Activated T-cell treated with anti-CD3 and anti-CD28 coated beads, Interleukin-2, amount 50 U/mL, for 4 hours (primary cell): ENCODE results near the gene CRKL. TPM values are rescaled to one million over a fixed set of nuclear protein-coding genes. Genes with fewer than 3 reads are reported as not detected.
"Not testable (repeated sequence)": the region's sequence is repeated elsewhere in the genome, so short reads cannot be mapped to it uniquely, and the experiment has no call there.

ENCODE experiments used
- ATAC-seq, 2 donors: fragments of 200-7000 bp; cut with Tn5 transposase; one replicate each; pipeline ENCODE4 v1.10.0; 2021
- DNase-seq: peaks from one replicate; pipeline ENCODE4 v3.0.0-alpha.2; 2020
- H3K27me3 Mint-ChIP-seq: one replicate; pipeline ENCODE4 v1.8.0; 2021; ENCODE audit warnings: low read depth, mixed read lengths
- H3K36me3 Mint-ChIP-seq: one replicate; pipeline ENCODE4 v1.8.0; 2022; ENCODE audit warnings: mixed read lengths; ENCODE audit not compliant: insufficient read depth
- H3K4me1 Mint-ChIP-seq: one replicate; pipeline ENCODE4 v1.8.0; 2021; ENCODE audit warnings: low read depth, mixed read lengths
- H3K4me3 Mint-ChIP-seq: one replicate; pipeline ENCODE4 v1.8.0; 2021; ENCODE audit warnings: mild to moderate bottlenecking, moderate library complexity, mixed read lengths
- H3K9me3 Mint-ChIP-seq: one replicate; pipeline ENCODE4 v1.8.0; 2021; ENCODE audit warnings: mixed read lengths
- total RNA-seq, 3 donors: library from RNA; stranded (reverse); gene quantifications; one replicate each; pipeline ENCODE4 v1.2.1, GENCODE V29; 2021

CRKL gene
- total RNA-seq, 3 donors from 2014 or later = 82.9 to 90.5 (median 89.2) TPM

- ATAC-seq, H3K27me3 Mint-ChIP-seq, H3K4me3 Mint-ChIP-seq, DNase-seq, H3K9me3 Mint-ChIP-seq: not testable (repeated sequence)
- Mint-ChIP-seq H3K36me3 (peaks cover 29% of the 10 kb centered on the region), H3K4me1 (peaks cover 76% of the 10 kb centered on the region)
Measured at GRCh38 chr22:20935780-20936539, 18.8 kb downstream of the CRKL start.

GRCh38 chr22:20937031-20937793, 20.0 kb downstream of the CRKL start:
- ATAC-seq = peak in 1 of 2 donors; percentile 18
- no peaks in the 10 kb centered on the region for H3K9me3 Mint-ChIP-seq
- peaks cover 31% of the 10 kb centered on the region for H3K36me3 Mint-ChIP-seq
- DNase-seq = no peak
- H3K4me1 Mint-ChIP-seq = peaks cover 78% of the 10 kb centered on the region
- H3K27me3 Mint-ChIP-seq = no peaks in the 10 kb centered on the region
- no peak overlapping the region for H3K4me3 Mint-ChIP-seq

- peaks cover 80% of the 10 kb centered on the region for H3K4me1 Mint-ChIP-seq
- ATAC-seq (no peak), DNase-seq (no peak)
- no peaks in the 10 kb centered on the region for H3K9me3 Mint-ChIP-seq
- H3K36me3 Mint-ChIP-seq = peaks cover 31% of the 10 kb centered on the region
- no peak overlapping the region for H3K4me3 Mint-ChIP-seq
- no peaks in the 10 kb centered on the region for H3K27me3 Mint-ChIP-seq
Measured at GRCh38 chr22:20937794-20938671, 20.8 kb downstream of the CRKL start.

GRCh38 chr22:20939457-20940185, 22.4 kb downstream of the CRKL start:
- H3K36me3 Mint-ChIP-seq = peaks cover 27% of the 10 kb centered on the region
- H3K27me3 Mint-ChIP-seq, DNase-seq, H3K4me3 Mint-ChIP-seq, ATAC-seq, H3K9me3 Mint-ChIP-seq: not testable (repeated sequence)
- peaks cover 79% of the 10 kb centered on the region for H3K4me1 Mint-ChIP-seq

GRCh38 chr22:20940186-20940651, 23.0 kb downstream of the CRKL start:
- Mint-ChIP-seq H3K9me3 (no peaks in the 10 kb centered on the region), H3K4me3 (no peak overlapping the region), H3K4me1 (peaks cover 77% of the 10 kb centered on the region), H3K36me3 (peaks cover 26% of the 10 kb centered on the region), H3K27me3 (no peaks in the 10 kb centered on the region)
- DNase-seq (no peak), ATAC-seq (no peak)

- DNase-seq (no peak), ATAC-seq (no peak)
- H3K36me3 Mint-ChIP-seq = peaks cover 27% of the 10 kb centered on the region
- peaks cover 80% of the 10 kb centered on the region for H3K4me1 Mint-ChIP-seq
- H3K27me3 Mint-ChIP-seq = no peaks in the 10 kb centered on the region
- H3K4me3 Mint-ChIP-seq = no peak overlapping the region
- no peaks in the 10 kb centered on the region for H3K9me3 Mint-ChIP-seq
Measured at GRCh38 chr22:20940904-20941385, 23.7 kb downstream of the CRKL start.

- Mint-ChIP-seq H3K36me3 (peaks cover 19% of the 10 kb centered on the region), H3K4me1 (peaks cover 76% of the 10 kb centered on the region)
- not testable (repeated sequence) for DNase-seq, H3K4me3 Mint-ChIP-seq, H3K9me3 Mint-ChIP-seq, ATAC-seq, H3K27me3 Mint-ChIP-seq
Measured at GRCh38 chr22:20942203-20942902, 25.1 kb downstream of the CRKL start.

- Mint-ChIP-seq H3K4me3 (no peak overlapping the region), H3K27me3 (no peaks in the 10 kb centered on the region), H3K9me3 (no peaks in the 10 kb centered on the region), H3K36me3 (peaks cover 16% of the 10 kb centered on the region), H3K4me1 (peaks cover 73% of the 10 kb centered on the region)
- no peak for DNase-seq
- ATAC-seq = no peak
Measured at GRCh38 chr22:20943104-20943933, 26.1 kb downstream of the CRKL start.

- ATAC-seq (no peak), DNase-seq (no peak)
- Mint-ChIP-seq H3K9me3 (no peaks in the 10 kb centered on the region), H3K4me3 (no peak overlapping the region), H3K4me1 (peaks cover 72% of the 10 kb centered on the region), H3K27me3 (no peaks in the 10 kb centered on the region), H3K36me3 (peaks cover 16% of the 10 kb centered on the region)
Measured at GRCh38 chr22:20944042-20944441, 26.8 kb downstream of the CRKL start.

- no peak overlapping the region for H3K4me3 Mint-ChIP-seq
- H3K4me1 Mint-ChIP-seq = peaks cover 68% of the 10 kb centered on the region
- H3K36me3 Mint-ChIP-seq = peaks cover 22% of the 10 kb centered on the region
- ATAC-seq (no peak), DNase-seq (no peak)
- H3K9me3 Mint-ChIP-seq = no peaks in the 10 kb centered on the region
- H3K27me3 Mint-ChIP-seq = no peaks in the 10 kb centered on the region
Measured at GRCh38 chr22:20945578-20945934, 28.3 kb downstream of the CRKL start.

GRCh38 chr22:20946080-20946986, 29.1 kb downstream of the CRKL start:
- H3K27me3 Mint-ChIP-seq = no peaks in the 10 kb centered on the region
- no peak for DNase-seq
- peaks cover 61% of the 10 kb centered on the region for H3K4me1 Mint-ChIP-seq
- H3K36me3 Mint-ChIP-seq = peaks cover 16% of the 10 kb centered on the region
- H3K9me3 Mint-ChIP-seq = no peaks in the 10 kb centered on the region
- no peak overlapping the region for H3K4me3 Mint-ChIP-seq
- no peak for ATAC-seq

GRCh38 chr22:20946991-20947390, 29.8 kb downstream of the CRKL start:
- no peaks in the 10 kb centered on the region for H3K9me3 Mint-ChIP-seq
- peaks cover 56% of the 10 kb centered on the region for H3K4me1 Mint-ChIP-seq
- H3K36me3 Mint-ChIP-seq = peaks cover 16% of the 10 kb centered on the region
- no peak overlapping the region for H3K4me3 Mint-ChIP-seq
- H3K27me3 Mint-ChIP-seq = no peaks in the 10 kb centered on the region
- no peak for ATAC-seq
- no peak for DNase-seq
